Inferior parietal cortex (tissue), 1 donor: ENCODE measurements around the gene FUT3.

Experiments used
- DNase-seq: peaks from one replicate; pipeline ENCODE4 v3.0.0-alpha.2; 2016; ENCODE audit errors: extremely low spot score

Gene FUT3

GRCh38 chr19:5824751-5825150 is 26.5 kb downstream of the FUT3 start:
- DNase-seq: no peak

DNA sequence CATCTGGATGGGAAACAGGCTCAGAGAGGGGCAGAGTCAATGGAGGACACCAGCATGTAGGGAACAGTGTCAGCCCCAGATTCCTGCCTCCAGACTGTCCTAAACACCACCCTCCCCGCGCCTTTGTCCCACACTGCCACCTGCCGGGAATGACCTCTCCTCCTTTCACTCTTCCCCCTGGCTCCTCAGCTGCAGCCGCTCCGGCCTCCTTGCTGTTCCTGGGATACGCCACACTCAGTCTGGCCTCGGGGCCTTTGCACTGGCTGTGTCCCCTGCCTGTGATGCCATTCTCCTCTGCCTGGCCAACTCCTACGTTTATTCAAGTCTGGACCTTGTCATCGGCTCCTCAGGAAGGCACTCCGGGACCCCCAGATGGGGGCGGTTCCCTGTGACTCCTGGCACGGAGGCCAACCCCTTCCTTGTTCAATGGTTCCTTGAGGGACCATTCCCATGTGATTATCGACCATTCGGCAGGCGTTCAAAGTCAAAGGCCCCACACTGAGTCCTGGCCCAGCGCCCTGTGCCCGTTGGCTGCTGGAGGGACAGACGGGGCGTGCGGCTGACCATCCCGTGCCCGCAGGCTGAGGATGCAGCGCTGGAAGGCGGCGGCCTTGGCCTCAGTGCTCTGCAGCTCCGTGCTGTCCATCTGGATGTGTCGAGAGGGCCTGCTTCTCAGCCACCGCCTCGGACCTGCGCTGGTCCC is 27.5 kb downstream of the FUT3 start:
- DNase-seq: no peak

DNA sequence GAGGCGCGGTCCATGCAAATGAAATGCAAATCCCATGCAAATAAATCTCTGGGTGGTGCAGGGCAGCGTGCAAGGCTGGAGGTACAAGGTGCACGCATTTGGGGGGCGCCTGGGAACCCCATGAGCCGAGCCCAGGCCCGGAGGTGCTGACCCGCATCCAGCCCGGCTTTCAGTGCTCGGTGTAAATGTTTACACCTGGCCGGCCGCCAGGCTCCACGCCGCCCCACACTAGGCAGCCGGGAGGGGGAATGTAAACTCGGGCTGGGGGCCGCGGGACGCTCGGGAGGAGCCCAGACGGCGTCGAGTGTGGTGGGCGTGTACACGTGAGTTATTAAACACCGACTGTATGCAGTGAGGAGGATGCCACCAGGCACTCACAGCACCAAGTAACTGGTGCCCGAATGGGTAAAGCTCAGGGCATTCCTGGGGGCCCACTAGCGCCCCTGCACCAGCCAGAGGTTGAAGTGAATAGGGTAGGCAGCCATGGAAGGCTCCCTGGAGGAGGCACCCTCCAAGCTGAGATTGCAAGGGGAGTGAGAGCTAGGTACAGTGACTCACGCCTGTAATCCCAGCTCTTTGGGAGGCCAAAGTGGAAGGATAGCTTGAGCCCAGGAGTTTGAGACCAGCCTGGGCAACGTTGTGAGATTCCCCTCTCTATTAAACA is 28.9 kb downstream of the FUT3 start:
- no peak for DNase-seq

GRCh38 chr19:5821521-5822180 is 29.6 kb downstream of the FUT3 start:
- no peak for DNase-seq

DNA sequence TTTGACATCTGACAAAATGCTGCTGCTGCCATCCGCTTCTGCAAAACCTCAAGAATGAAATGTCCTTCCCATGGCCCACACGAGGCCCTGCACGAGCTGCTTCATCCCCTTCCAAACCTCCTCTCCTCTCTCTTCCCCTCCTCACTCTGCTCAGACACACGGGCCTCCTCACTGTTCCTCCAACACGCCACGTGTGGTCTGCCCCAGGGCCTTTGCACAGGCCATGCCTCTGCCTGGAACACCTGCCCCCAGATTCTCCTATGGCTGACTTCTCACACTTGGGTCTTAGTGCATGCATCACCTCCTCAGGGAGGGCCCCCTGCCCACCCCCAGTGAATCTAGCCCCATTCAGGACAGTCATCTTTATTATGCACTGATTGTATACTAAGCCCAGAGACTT is 30.5 kb downstream of the FUT3 start:
- no peak for DNase-seq

GRCh38 chr19:5818594-5818993 is 32.7 kb downstream of the FUT3 start:
- DNase-seq: no peak

GRCh38 chr19:5817218-5817617 is 34.0 kb downstream of the FUT3 start:
- DNase-seq: no peak

- DNase-seq: no peak
Observed at GRCh38 chr19:5814852-5815246, 36.4 kb downstream of the FUT3 start.

- no peak for DNase-seq
Observed at GRCh38 chr19:5814123-5814851, 37.0 kb downstream of the FUT3 start.

DNA sequence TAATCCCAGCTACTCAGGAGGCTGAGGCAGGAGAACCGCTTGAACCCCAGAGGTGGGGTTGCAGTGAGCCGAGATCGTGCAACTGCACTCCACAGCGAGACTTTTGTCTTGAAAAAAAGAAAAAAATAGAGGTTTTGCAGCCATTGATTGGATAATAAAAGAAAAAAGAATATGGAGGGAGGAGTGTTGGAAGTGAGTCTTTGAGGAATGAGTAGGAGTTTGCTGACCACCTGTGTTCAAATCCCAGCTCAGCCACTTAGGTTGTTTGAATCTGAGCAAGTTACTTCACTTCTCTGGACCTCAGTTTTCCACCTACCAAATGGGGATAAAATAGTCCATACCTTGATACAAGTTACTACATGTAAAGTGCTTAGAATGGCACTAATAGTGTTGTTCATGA is 40.1 kb downstream of the FUT3 start:
- DNase-seq: no peak

DNA sequence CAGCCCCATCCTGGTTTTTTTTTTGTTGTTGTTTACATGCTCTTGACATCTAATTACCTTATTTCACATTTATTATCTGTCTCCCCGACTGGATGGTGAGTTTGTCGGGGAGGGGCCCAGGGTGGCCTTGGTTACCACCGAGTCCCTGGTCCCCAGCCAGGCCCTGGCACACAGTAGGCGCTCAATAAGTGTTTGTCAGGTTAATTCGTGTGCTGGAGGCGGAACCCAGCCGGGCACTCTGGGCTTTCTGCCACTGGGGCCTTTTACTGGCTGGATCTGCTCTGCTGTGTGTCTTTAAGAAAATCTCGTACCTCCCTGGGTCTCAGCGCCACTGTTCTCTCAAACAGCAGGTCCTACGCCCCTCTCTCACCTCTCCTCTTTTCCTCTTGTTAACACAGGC is 41.8 kb downstream of the FUT3 start:
- DNase-seq: no peak

- DNase-seq: no peak
Observed at GRCh38 chr19:5809053-5809452, 42.2 kb downstream of the FUT3 start.

DNA sequence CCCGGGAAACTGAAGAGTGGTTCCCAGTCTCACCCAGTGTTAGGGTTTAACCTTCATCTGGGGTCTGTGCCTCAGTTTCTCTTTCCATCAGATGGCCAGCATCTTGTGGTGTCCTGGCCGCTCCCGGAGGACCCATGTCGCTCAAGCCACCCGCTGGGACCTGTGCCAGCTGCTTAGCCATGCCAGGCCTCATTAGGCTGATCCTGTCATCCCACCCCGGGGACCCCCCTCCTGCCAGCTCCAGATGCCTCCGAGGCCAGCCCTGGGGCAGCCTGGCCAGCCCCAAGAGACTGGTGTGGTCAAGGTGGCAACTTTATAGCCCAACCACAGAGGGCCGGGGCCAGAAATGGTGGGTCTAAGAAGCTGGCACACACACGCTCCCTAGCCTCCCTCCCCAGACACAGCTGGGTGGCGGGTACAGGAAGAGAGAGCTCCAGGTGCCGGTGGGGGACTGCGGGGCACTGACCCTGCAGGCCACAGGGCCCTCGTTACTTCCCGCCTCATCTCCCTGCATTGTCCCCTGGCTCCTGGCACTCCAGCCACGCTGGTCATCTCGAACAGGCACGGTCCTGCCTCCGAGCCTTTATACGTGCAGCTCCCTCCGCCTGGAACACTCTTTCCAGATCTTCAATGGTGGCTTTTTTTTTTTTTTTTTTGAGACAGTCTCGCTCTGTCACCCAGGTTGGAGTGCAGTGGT is 43.0 kb downstream of the FUT3 start:
- DNase-seq: no peak

DNA sequence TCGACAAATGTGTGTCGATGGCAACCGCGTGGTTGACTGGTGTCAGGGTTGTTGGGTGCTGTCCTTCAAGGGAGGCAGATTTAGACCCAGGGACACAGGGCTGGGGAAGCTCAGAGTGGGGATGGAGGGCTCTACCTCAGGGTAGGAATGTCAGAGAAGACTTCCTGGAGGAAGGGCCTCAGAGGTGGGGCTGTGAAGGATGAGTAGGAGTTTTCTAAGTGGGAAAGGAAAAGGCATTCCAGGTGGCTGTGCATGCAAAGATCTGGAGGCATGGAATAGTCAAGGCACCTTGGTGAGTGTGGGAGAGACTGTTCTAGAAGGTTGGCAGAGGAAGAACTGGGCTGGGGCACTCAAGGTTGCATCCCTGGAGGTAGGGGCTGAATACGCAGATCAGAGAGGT is 44.3 kb downstream of the FUT3 start:
- DNase-seq: no peak

DNA sequence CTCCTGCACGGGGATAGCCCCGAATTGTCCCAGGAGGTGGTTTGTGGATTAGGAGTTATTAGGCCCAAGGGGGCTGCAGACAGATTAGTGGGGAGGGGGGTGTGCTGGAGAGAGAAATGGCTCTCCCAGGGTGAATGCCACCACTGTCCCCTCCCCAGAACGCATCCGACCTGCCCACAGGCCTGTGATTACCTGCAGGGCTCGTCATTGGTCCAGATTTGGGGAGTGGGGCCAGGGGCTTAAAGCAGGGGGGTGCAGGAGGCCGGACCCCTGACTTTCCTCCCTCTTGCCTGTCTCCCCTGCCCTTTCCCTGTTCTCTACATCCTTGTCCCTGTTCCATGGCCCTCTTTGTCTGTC is 45.1 kb downstream of the FUT3 start:
- no peak for DNase-seq

GRCh38 chr19:5805462-5806132 is 45.7 kb downstream of the FUT3 start:
- no peak for DNase-seq

- no peak for DNase-seq
Observed at GRCh38 chr19:5804516-5805461, 46.5 kb downstream of the FUT3 start, which contains the start of gene NRTN. Gene NRTN, plus strand, starts transcription at chr19:5805067. Its CDS starts 19,099 bp downstream, at chr19:5824166.

DNA sequence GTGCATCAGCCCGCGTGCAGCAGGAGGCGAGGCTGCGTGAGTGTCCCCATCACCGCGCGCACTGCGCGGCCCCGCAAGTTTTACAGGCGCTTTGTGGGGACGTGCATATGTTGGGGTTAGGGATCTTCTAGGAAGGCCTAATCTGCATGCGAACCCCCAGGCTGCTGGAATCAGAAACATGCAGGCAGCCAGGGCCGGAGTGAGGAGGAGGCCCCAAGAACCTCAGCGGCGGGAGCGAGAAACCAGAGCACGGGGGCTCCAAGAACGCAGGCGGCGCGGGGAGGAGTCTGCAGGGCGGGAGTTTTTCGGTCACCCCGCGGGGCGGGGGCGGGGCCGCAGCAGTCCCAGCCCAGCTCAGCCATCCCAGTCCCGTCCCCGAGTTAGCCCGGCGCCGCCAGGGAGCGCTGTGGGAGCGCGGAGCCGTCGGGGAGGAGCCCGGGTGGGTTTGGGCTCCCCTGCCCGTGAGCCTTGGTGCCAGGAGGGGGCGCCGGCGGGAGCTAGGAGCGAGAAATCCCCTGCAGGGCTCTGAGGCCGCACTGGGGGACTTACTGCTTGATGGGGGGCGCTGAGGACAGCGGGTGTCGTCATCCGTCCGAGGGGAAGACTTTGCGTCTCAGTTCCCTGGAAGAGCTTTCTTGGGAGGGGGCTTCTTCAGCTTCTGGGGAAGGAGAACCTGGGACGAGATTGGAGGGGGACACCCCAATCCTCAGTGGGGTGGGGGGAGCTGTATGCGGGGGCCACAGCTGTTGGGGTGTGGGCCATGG is 47.3 kb downstream of the FUT3 start:
- peak; percentile 43 for DNase-seq

DNA sequence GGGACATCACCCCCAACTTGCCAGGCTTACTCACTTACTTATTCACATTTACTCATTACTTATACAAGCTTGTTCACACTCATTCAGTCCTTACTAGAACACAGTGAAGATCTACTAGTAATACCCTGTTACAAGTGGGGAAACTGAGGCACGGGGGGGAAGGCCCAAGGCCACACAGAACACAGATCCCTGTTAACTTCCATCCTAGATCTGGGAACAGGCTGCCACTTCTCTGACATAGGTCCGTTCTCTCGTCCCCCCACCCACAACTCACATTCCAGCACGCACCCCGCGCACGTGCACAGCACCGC is 47.9 kb downstream of the FUT3 start:
- DNase-seq: no peak
